ENCODE data around the gene SLC10A1.

The SLC10A1 gene

DNA sequence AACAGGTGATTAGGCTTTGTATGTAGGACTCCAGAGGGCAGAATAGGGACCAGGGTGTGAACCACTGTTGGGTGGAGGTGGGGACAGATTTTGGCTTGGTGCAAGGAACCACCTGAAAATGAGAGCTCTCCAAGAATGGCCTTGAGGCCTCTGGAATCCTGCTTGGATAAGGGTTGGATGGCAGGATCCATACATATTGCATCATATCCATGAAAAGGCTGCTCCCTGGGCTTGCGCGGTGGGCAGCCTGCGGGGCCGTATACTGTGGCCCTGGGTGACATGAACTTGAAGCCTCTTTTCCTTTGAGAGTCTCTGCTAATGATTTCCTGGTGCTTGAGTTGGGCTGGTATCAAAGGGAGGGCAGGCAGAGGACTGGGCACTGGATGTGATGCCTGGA is 1.3 kb upstream of the SLC10A1 start:
- H3K4me3 ChIP-seq (ENCODE audit: low read depth, low read length) = no peak overlapping the region
- no peak for TF ChIP-seq CTCF (IDR thresholded peaks at IDR 0.05; ENCODE audit: insufficient read depth, low read depth, low read length, missing control alignments)
- no peak for DNase-seq (ENCODE audit: low read depth)

- DNase-seq (ENCODE audit: low read depth) = no peak
- no peak overlapping the region for H3K4me3 ChIP-seq (ENCODE audit: low read depth, low read length)
- TF ChIP-seq CTCF (IDR thresholded peaks at IDR 0.05; ENCODE audit: insufficient read depth, low read depth, low read length, missing control alignments) = no peak
These were observed 715 bp upstream of the SLC10A1 start for GRCh38 chr14:69797573-69798338.

GRCh38 chr14:69795691-69796090 is 1.4 kb downstream of the SLC10A1 start:
- H3K4me3 ChIP-seq (ENCODE audit: low read depth, low read length) = no peak overlapping the region
- DNase-seq (ENCODE audit: low read depth) = no peak
- TF ChIP-seq CTCF (IDR thresholded peaks at IDR 0.05; ENCODE audit: insufficient read depth, low read depth, low read length, missing control alignments) = no peak

GRCh38 chr14:69794791-69795190 is 2.2 kb downstream of the SLC10A1 start:
- no peak overlapping the region for H3K4me3 ChIP-seq (ENCODE audit: low read depth, low read length)
- TF ChIP-seq CTCF (IDR thresholded peaks at IDR 0.05; ENCODE audit: insufficient read depth, low read depth, low read length, missing control alignments) = no peak
- no peak for DNase-seq (ENCODE audit: low read depth)

DNA sequence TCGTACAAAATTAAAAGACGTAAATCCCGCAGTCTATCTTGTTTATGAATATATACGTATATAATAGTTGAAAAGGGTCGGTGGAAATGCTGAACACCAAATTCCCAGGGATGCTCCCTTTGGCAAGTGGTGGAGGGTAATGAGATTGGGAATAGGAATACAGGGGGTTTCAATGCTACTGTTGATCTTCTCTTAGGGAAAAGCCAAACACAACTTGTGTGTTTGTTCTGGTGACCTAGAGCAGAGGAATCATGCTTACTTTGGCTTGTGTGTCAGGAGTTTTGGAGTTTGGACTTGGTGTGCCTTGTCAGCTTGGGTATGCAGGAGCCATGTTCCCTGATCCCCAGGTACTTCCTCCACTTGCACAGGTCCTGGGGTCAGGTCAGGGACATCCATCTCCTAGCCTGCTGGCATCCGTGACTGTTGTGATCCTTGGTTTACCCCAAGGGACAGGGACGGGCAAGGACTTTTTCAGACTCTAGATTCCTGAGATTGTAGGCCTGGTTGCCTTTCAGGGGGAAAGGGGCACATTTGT is 4.1 kb downstream of the SLC10A1 start:
- H3K4me3 ChIP-seq (ENCODE audit: low read depth, low read length) = no peak overlapping the region
- TF ChIP-seq CTCF (IDR thresholded peaks at IDR 0.05; ENCODE audit: insufficient read depth, low read depth, low read length, missing control alignments) = no peak
- DNase-seq (ENCODE audit: low read depth) = no peak

- H3K4me3 ChIP-seq (ENCODE audit: low read depth, low read length) = no peak overlapping the region
- no peak for TF ChIP-seq CTCF (IDR thresholded peaks at IDR 0.05; ENCODE audit: insufficient read depth, low read depth, low read length, missing control alignments)
- DNase-seq (ENCODE audit: low read depth) = no peak
These were observed 7.9 kb downstream of the SLC10A1 start for GRCh38 chr14:69789118-69789640.
